ENCODE measurements around the gene BBS2. TPM values are rescaled to one million over a fixed set of nuclear protein-coding genes. Genes with fewer than 3 reads are reported as not detected.
A peak's percentile ranks its signal among the peaks of the same experiment; 100 is the strongest.

The BBS2 gene
- polyA plus RNA-seq, 2 of the 4 experiments (the other 2 are of a cell fraction): 44.4 to 61.4 TPM

DNA sequence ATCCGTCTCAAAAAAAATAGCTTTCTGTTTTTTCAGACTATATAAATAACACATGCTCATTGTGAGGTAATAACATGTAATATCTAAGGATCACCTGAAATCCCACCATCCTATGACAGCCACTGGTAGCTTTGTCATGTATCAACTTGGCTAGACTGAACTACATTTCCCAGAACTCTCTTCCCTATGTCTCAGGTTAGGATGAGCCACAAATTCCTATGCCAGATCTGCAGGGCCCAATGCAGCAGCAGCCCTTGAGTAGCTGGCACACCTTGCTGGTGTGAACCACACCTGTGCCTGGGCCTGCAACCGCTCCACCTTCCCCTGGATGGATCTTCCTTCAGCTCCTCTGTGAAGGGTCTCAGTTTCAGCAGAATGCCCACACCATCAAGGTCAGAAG lies 40.4 kb downstream of the BBS2 start:
- no peaks in the 10 kb centered on the region for H3K9me3 ChIP-seq
- ATAC-seq (no peak), FAIRE-seq (no peak), DNase-seq (ENCODE audit: low read depth in 1 of 2, low spot score in 1 of 2) (no peak)
- peaks cover 13% of the 10 kb centered on the region; the same call in 2 of the 3 replicates for H3K4me1 ChIP-seq
- ChIA-PET CTCF (interaction anchor here (1.1 to 1.5 kb wide), 2 partner anchors 11 to 121 kb away, joined by 3 to 4 read pairs; no protein-coding TSS in a partner anchor), POLR2A (interaction anchor here (0.5 kb wide), 1 partner anchor 178 kb away, joined by 6 read pairs; no protein-coding TSS in a partner anchor)
- TF ChIP-seq CHD2 (IDR thresholded peaks at IDR 0.05; ENCODE audit: low read length, partially characterized antibody) (no peak), RARB (CRISPR knock-in tag; IDR thresholded peaks at IDR 0.05) (no peak), JUNB (IDR thresholded peaks at IDR 0.05) (no peak), PBX3 (IDR thresholded peaks at IDR 0.05) (no peak), MYC (IDR thresholded peaks at IDR 0.05; ENCODE audit: borderline replicate concordance, low read length) (no peak), GATA3 (IDR thresholded peaks at IDR 0.05; ENCODE audit: borderline replicate concordance) (no peak), RCOR1 (IDR thresholded peaks at IDR 0.05; ENCODE audit: low read depth, low read length) (no peak), HOXA7 (CRISPR knock-in tag; IDR thresholded peaks at IDR 0.05) (no peak), TP53 (CRISPR knock-in tag; IDR thresholded peaks at IDR 0.05) (no peak), EHMT2 (IDR thresholded peaks at IDR 0.05; ENCODE audit: low read depth) (no peak), NPAS2 (CRISPR knock-in tag; IDR thresholded peaks at IDR 0.05; ENCODE audit: borderline replicate concordance) (no peak), MAX (IDR thresholded peaks at IDR 0.05) (no peak), POLR2A (IDR thresholded peaks at IDR 0.05; ENCODE audit: low read length) (no peak), HOXB13 (CRISPR knock-in tag; IDR thresholded peaks at IDR 0.05; ENCODE audit: low read depth) (no peak)
- TF ChIP-seq, protein P1, sequence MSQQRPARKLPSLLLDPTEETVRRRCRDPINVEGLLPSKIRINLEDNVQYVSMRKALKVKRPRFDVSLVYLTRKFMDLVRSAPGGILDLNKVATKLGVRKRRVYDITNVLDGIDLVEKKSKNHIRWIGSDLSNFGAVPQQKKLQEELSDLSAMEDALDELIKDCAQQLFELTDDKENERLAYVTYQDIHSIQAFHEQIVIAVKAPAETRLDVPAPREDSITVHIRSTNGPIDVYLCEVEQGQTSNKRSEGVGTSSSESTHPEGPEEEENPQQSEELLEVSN (IDR thresholded peaks at IDR 0.05; ENCODE audit: borderline replicate concordance, low read depth): no peak
- no peak overlapping the region for H3K4me2 ChIP-seq
- WGBS (ENCODE audit: missing lambda C conversion rate): 97% methylated on average over 2 of the region's 2 CpGs
- no peak overlapping the region; a peak in 2 of 6 replicates for H3K27ac ChIP-seq
- no peak overlapping the region for H3K4me3 ChIP-seq

DNA sequence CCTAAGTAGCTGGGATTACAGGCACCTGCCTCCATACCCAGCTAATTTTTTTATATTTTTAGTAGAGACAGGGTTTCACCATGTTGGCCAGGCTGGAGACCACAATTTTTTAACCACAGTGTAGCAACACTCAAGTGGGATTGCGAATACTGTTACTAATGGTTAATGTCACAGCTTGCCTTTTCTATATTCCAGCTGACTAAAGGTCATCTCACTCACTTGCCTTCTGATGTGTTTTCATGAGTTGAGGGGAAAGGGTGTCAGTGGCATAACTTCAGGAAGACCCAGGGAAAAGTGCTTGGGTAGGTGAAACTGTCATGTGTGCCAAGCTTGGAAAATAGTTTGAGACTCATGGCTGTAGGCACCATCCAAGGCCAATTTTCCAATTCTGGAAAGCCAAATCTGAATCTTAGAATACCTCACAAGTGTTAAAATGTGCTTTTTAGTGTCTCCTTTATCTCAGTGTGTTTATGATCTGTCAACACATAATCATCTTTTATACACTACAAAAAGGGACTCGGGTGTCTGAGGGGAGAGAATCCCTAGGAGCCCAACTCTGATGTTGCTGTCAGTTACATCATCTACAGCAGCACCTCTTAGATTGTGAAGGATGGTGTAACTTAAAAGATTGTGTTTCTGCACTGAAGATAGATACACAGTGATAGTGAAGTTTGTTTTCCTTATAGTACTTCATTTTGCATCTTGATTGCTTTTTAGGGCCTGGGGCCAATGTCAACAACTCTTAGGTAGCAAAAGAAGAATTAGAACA lies 41.4 kb downstream of the BBS2 start:
- POLR2A ChIA-PET: no interaction called here

More for the DNA sequence above, 41.4 kb downstream of the BBS2 start:
- DNase-seq (ENCODE audit: low read depth in 1 of 2, low spot score in 1 of 2): no peak
- Histone ChIP-seq H3K4me3 (no peak overlapping the region), H3K4me2 (no peak overlapping the region), H3K9me3 (no peaks in the 10 kb centered on the region), H3K27ac (peak overlapping the region; percentile 49 to 50; a peak in 4 of 6 replicates), H3K4me1 (peaks cover 13% of the 10 kb centered on the region; the same call in 2 of the 3 replicates)
- CTCF ChIA-PET: interaction anchor here (1.1 to 1.5 kb wide), 3 partner anchors 9 to 122 kb away, joined by 3 to 5 read pairs (median 4); no protein-coding TSS in a partner anchor
- 82% methylated on average over 2 of the region's 2 CpGs for WGBS (ENCODE audit: missing lambda C conversion rate)
- FAIRE-seq: no peak
- ATAC-seq: no peak
- TF ChIP-seq BHLHE40 (IDR thresholded peaks at IDR 0.05; ENCODE audit: low read depth, low read length) (no peak), USF2 (IDR thresholded peaks at IDR 0.05) (no peak), ZC3H11A (IDR thresholded peaks at IDR 0.05) (no peak), TFCP2L1 (CRISPR knock-in tag; IDR thresholded peaks at IDR 0.05) (no peak), POLR2AphosphoS2 (conservative IDR thresholded peaks at IDR 0.05; ENCODE audit: low read length) (no peak), RCOR1 (IDR thresholded peaks at IDR 0.05; ENCODE audit: low read depth, low read length) (no peak), ATOH8 (CRISPR knock-in tag; IDR thresholded peaks at IDR 0.05; ENCODE audit: low read depth) (no peak), ZFP36 (IDR thresholded peaks at IDR 0.05; ENCODE audit: borderline replicate concordance, partially characterized antibody) (no peak), PHF8 (IDR thresholded peaks at IDR 0.05; ENCODE audit: borderline replicate concordance, low read depth) (no peak), POLR2A (IDR thresholded peaks at IDR 0.05; ENCODE audit: low read length) (no peak), JUNB (IDR thresholded peaks at IDR 0.05) (no peak), CBX2 (IDR thresholded peaks at IDR 0.05; ENCODE audit: borderline replicate concordance, low read depth) (no peak), NFE2L2 (conservative IDR thresholded peaks at IDR 0.05; ENCODE audit: low read length) (no peak), JUN (IDR thresholded peaks at IDR 0.05) (no peak), EHMT2 (IDR thresholded peaks at IDR 0.05; ENCODE audit: low read depth) (no peak)
- TF ChIP-seq, protein P2, sequence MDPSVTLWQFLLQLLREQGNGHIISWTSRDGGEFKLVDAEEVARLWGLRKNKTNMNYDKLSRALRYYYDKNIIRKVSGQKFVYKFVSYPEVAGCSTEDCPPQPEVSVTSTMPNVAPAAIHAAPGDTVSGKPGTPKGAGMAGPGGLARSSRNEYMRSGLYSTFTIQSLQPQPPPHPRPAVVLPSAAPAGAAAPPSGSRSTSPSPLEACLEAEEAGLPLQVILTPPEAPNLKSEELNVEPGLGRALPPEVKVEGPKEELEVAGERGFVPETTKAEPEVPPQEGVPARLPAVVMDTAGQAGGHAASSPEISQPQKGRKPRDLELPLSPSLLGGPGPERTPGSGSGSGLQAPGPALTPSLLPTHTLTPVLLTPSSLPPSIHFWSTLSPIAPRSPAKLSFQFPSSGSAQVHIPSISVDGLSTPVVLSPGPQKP (IDR thresholded peaks at IDR 0.05; ENCODE audit: low read depth, low read length): no peak
- TF ChIP-seq, protein P1 (IDR thresholded peaks at IDR 0.05; ENCODE audit: borderline replicate concordance, low read depth): no peak

Data from A549 (cell line).